Measurements from ENCODE around the gene KRT31. TPM values are rescaled to one million over a fixed set of nuclear protein-coding genes. Genes with fewer than 3 reads are reported as not detected.

Gene KRT31
- total RNA-seq, 1 donor from 2014 or later: not detected

DNA sequence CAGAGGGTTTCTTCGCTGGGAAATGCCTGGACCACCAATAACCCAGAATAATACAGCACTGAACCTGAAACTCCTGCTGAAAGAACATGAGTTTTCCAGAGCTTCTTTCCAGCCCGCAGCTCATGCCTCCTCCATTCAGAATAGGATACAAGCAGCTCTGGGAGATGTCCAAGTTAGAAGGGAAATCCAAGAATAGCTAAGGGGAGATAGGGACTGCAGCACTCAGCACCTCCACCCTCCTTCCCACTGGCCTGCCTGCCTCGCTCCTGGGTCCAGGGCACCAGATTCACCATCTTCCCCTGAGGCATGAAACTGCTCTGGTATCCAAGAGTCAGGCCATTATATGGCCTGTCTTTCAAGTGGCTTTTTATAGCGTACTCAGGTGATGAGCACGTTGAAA, 4.1 kb downstream of the KRT31 start:
- no peak for DNase-seq
- Mint-ChIP-seq H3K9me3 (ENCODE audit: unreplicated experiment) (peaks cover 4% of the 10 kb centered on the region), H3K4me3 (ENCODE audit: unreplicated experiment) (no peak overlapping the region), H3K27me3 (ENCODE audit: unreplicated experiment) (peaks cover 5% of the 10 kb centered on the region), H3K36me3 (ENCODE audit: unreplicated experiment) (no peaks in the 10 kb centered on the region), H3K4me1 (ENCODE audit: low read depth, unreplicated experiment) (no peaks in the 10 kb centered on the region), H3K27ac (ENCODE audit: unreplicated experiment) (no peak overlapping the region)
- TF ChIP-seq, protein P1, sequence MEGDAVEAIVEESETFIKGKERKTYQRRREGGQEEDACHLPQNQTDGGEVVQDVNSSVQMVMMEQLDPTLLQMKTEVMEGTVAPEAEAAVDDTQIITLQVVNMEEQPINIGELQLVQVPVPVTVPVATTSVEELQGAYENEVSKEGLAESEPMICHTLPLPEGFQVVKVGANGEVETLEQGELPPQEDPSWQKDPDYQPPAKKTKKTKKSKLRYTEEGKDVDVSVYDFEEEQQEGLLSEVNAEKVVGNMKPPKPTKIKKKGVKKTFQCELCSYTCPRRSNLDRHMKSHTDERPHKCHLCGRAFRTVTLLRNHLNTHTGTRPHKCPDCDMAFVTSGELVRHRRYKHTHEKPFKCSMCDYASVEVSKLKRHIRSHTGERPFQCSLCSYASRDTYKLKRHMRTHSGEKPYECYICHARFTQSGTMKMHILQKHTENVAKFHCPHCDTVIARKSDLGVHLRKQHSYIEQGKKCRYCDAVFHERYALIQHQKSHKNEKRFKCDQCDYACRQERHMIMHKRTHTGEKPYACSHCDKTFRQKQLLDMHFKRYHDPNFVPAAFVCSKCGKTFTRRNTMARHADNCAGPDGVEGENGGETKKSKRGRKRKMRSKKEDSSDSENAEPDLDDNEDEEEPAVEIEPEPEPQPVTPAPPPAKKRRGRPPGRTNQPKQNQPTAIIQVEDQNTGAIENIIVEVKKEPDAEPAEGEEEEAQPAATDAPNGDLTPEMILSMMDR (IDR thresholded peaks at IDR 0.05; ENCODE audit: partially characterized antibody, unreplicated experiment): no peak

DNA sequence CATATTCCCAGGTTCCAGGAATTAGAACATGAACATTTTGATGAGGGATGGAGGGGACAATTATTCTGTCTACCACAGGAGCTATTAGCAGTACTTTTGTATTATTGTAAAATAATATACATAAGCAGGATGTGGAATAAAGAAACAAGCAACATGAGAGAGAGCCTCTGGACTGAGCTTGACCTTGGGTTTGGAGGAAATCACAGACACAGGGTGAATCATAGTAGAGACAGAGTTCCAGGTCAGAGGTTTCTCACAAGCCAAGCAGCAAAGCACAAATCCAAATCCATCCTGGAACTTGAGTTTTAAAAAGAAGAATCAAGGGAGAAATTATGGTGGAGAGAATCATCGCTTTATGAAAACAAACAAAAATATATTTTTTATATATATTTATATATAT, 5.1 kb downstream of the KRT31 start:
- DNase-seq: no peak
- TF ChIP-seq, protein P1 (IDR thresholded peaks at IDR 0.05; ENCODE audit: partially characterized antibody, unreplicated experiment): no peak
- H3K27me3 Mint-ChIP-seq (ENCODE audit: unreplicated experiment): peaks cover 5% of the 10 kb centered on the region
- no peaks in the 10 kb centered on the region for H3K4me1 Mint-ChIP-seq (ENCODE audit: low read depth, unreplicated experiment)
- H3K27ac Mint-ChIP-seq (ENCODE audit: unreplicated experiment): no peak overlapping the region
- H3K36me3 Mint-ChIP-seq (ENCODE audit: unreplicated experiment): no peaks in the 10 kb centered on the region
- H3K4me3 Mint-ChIP-seq (ENCODE audit: unreplicated experiment): no peak overlapping the region
- H3K9me3 Mint-ChIP-seq (ENCODE audit: unreplicated experiment): peaks cover 4% of the 10 kb centered on the region

DNA sequence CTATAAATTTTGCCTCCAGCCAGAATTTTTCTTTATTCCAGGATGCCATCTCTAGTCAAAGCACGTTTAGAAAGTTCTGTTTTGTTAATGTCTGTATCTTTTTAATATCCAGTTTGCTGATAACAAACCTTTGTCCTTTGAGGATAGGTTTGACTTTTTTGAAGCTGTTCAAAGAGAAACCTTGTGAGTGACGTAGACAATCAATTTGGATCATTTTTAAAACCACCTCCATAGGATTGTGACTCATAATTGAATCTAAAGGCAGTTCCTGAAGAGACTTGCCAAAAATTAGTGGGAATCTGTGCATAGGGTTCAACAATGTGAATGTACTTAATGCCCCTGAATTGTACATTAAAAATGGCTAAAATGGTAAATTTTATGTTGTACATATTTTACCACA, 5.9 kb downstream of the KRT31 start:
- Mint-ChIP-seq H3K9me3 (ENCODE audit: unreplicated experiment) (peaks cover 6% of the 10 kb centered on the region), H3K4me1 (ENCODE audit: low read depth, unreplicated experiment) (no peaks in the 10 kb centered on the region), H3K27me3 (ENCODE audit: unreplicated experiment) (peaks cover 5% of the 10 kb centered on the region), H3K4me3 (ENCODE audit: unreplicated experiment) (no peak overlapping the region), H3K27ac (ENCODE audit: unreplicated experiment) (no peak overlapping the region), H3K36me3 (ENCODE audit: unreplicated experiment) (peaks cover 3% of the 10 kb centered on the region)
- DNase-seq: no peak
- TF ChIP-seq, protein P1 (IDR thresholded peaks at IDR 0.05; ENCODE audit: partially characterized antibody, unreplicated experiment): no peak

DNA sequence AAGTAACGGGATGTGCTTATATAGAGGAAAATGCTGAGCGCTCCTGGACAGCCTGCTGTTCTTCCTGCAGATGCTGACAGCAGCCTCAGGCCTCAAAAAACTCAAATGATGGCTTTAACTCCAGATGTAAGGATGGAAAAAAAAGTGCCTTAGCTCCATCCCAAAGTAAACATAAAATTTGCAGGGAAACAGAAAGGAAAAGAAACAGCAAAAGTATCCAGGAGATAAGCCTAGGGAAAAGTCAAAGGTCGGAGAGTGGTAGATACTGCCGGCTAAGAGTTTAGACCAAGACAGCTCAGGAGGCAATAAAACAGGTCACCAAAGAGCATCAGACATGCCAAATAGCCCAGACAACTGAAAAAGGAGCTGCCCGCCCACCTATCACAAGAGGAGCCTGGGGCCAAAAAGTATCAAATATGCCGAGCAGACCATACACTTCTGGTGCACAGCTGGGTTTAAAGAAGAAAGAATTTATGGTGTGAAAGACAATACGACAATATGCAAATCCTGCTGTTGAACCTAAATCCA, 6.9 kb downstream of the KRT31 start:
- no peaks in the 10 kb centered on the region for H3K4me1 Mint-ChIP-seq (ENCODE audit: low read depth, unreplicated experiment)
- H3K27ac Mint-ChIP-seq (ENCODE audit: unreplicated experiment): no peak overlapping the region

DNA sequence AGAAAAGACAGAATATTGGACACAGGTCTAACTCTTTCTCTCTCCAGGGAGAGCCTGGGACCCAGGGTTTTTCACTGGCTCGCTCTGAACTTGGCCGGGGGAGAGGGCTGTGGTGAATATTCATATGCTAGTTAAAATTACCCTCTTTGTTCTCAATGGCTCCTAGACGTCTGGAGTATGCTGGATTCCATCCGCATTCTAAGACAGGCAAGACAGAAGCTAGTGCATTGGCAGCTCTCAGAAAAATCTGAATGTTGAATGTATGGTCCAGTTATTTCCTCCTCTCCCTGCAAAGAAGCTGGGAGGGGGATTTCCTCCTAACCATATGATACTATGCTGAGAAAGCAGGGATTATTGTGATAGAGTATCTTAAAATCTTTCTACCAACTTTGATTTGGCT, 9.7 kb downstream of the KRT31 start:
- Mint-ChIP-seq H3K9me3 (ENCODE audit: unreplicated experiment) (peaks cover 4% of the 10 kb centered on the region), H3K27ac (ENCODE audit: unreplicated experiment) (no peak overlapping the region), H3K27me3 (ENCODE audit: unreplicated experiment) (no peaks in the 10 kb centered on the region), H3K4me1 (ENCODE audit: low read depth, unreplicated experiment) (no peaks in the 10 kb centered on the region), H3K36me3 (ENCODE audit: unreplicated experiment) (peaks cover 8% of the 10 kb centered on the region), H3K4me3 (ENCODE audit: unreplicated experiment) (no peak overlapping the region)
- TF ChIP-seq, protein P1 (IDR thresholded peaks at IDR 0.05; ENCODE audit: partially characterized antibody, unreplicated experiment): no peak
- no peak for DNase-seq

More for the DNA sequence above, 6.9 kb downstream of the KRT31 start:
- peaks cover 2% of the 10 kb centered on the region for H3K27me3 Mint-ChIP-seq (ENCODE audit: unreplicated experiment)
- peaks cover 8% of the 10 kb centered on the region for H3K36me3 Mint-ChIP-seq (ENCODE audit: unreplicated experiment)
- TF ChIP-seq, protein P1 (IDR thresholded peaks at IDR 0.05; ENCODE audit: partially characterized antibody, unreplicated experiment): no peak
- H3K4me3 Mint-ChIP-seq (ENCODE audit: unreplicated experiment): no peak overlapping the region
- peaks cover 6% of the 10 kb centered on the region for H3K9me3 Mint-ChIP-seq (ENCODE audit: unreplicated experiment)
- no peak for DNase-seq

All from glutamatergic neuron (in vitro differentiated cells).